Lower lobe of right lung (tissue), 2 donors: ENCODE measurements around the gene NUP214. TPM values are rescaled to one million over a fixed set of nuclear protein-coding genes. Genes with fewer than 3 reads are reported as not detected.

ENCODE experiments used
- ATAC-seq, 2 donors: fragments of 200-7000 bp; cut with Tn5 transposase; one replicate each; pipeline ENCODE4 v1.9.1; 2020 to 2022; ENCODE audit warnings: mild to moderate bottlenecking in 2 of 2, moderate library complexity in 2 of 2
- DNase-seq: peaks from one replicate; pipeline ENCODE4 v3.0.0-alpha.2; 2020
- H3K27ac ChIP-seq: fragments of 200-600 bp; one replicate; pipeline ENCODE4 v1.8.0; 2022
- H3K27me3 ChIP-seq: fragments of 200-600 bp; one replicate; pipeline ENCODE4 v1.8.0; 2022; ENCODE audit warnings: low read depth
- H3K36me3 ChIP-seq: fragments of 200-600 bp; one replicate; pipeline ENCODE4 v1.8.0; 2022; ENCODE audit warnings: mild to moderate bottlenecking
- H3K4me1 ChIP-seq: fragments of 200-600 bp; one replicate; pipeline ENCODE4 v1.8.0; 2022
- H3K4me3 ChIP-seq: fragments of 200-600 bp; one replicate; pipeline ENCODE4 v1.8.0; 2022; ENCODE audit warnings: mild to moderate bottlenecking
- H3K9me3 ChIP-seq: fragments of 200-600 bp; one replicate; pipeline ENCODE4 v1.8.0; 2022
- intact Hi-C: fragments of 100-400 bp; cut with DNase I; formaldehyde crosslinking; loops from one replicate; pipeline ENCODE4 v1.11.0; 2022
- total RNA-seq: library from RNA; stranded (reverse); fragmentation: NEBNext Ultra II Directional; extraction: Animal tissue kit (Norgen Biotek cat#: 25700); gene quantifications from one replicate; pipeline ENCODE4 v1.2.1, GENCODE V29; 2021
- TF ChIP-seq, protein P1 (sequence below): fragments of 200-600 bp; IDR thresholded peaks from one replicate; pipeline ENCODE4 v1.8.0; 2022; ENCODE audit warnings: antibody characterized with exemption, mild to moderate bottlenecking
- donor health status: DM: no; HTN: yes; CAD: no; lungs with severe emphysema.

NUP214 gene
- total RNA-seq, 1 donor from 2014 or later: 61.4 TPM

DNA sequence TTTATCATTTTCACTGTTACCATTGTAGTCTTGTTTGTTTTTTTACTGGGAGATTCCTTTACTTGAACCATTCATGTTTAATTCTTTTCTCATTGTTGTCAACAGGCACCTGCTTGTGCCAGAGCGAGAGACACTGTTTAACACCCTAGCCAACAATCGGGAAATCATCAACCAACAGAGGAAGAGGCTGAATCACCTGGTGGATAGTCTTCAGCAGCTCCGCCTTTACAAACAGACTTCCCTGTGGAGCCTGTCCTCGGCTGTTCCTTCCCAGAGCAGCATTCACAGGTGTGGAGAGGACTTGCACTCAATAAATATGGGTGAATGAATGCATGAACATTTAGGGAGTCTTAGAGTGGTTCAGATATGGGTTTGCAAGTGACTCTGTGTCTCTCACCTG lies 37.5 kb downstream of the NUP214 start:
- no peak overlapping the region for H3K27ac ChIP-seq
- no peaks in the 10 kb centered on the region for H3K4me1 ChIP-seq
- DNase-seq (no peak), ATAC-seq (no peak)
- H3K27me3 ChIP-seq: no peaks in the 10 kb centered on the region
- peaks cover 96% of the 10 kb centered on the region for H3K36me3 ChIP-seq
- H3K4me3 ChIP-seq: no peak overlapping the region
- intact Hi-C loops: no loop called here
- no peaks in the 10 kb centered on the region for H3K9me3 ChIP-seq
- TF ChIP-seq, protein P1, sequence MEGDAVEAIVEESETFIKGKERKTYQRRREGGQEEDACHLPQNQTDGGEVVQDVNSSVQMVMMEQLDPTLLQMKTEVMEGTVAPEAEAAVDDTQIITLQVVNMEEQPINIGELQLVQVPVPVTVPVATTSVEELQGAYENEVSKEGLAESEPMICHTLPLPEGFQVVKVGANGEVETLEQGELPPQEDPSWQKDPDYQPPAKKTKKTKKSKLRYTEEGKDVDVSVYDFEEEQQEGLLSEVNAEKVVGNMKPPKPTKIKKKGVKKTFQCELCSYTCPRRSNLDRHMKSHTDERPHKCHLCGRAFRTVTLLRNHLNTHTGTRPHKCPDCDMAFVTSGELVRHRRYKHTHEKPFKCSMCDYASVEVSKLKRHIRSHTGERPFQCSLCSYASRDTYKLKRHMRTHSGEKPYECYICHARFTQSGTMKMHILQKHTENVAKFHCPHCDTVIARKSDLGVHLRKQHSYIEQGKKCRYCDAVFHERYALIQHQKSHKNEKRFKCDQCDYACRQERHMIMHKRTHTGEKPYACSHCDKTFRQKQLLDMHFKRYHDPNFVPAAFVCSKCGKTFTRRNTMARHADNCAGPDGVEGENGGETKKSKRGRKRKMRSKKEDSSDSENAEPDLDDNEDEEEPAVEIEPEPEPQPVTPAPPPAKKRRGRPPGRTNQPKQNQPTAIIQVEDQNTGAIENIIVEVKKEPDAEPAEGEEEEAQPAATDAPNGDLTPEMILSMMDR: no peak

GRCh38 chr9:131165523-131165922 lies 40.1 kb downstream of the NUP214 start:
- H3K36me3 ChIP-seq: peaks cover 89% of the 10 kb centered on the region

DNA sequence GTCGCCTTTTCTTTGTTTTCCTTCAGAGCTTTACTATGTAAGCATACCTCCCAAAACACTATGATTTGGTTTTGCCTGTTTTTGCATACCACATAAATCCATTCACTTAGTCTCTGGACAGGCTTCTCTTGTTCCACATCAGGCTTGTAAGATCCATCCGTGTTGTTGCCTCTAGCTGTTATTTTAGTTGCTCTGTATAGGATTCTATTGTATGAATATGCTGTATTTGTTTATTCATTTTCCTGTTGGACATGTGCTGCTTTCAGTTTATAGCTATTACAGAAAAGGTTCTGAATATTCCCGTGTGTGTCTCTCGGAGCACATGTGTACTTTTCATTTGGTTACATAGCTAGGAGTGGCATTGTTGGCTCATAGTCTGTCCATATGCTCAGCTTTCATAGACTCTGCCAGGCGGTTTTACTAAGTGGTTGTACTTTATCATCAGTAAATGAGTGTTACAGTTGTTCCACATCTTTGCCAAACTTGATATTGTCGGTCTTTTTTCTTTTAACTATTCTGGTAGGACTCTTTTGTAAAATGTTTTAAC lies 41.8 kb downstream of the NUP214 start:
- ATAC-seq: peak; percentile 49 to 58
- Histone ChIP-seq H3K9me3 (no peaks in the 10 kb centered on the region), H3K27me3 (no peaks in the 10 kb centered on the region), H3K27ac (no peak overlapping the region), H3K36me3 (peaks cover 78% of the 10 kb centered on the region), H3K4me3 (no peak overlapping the region), H3K4me1 (no peaks in the 10 kb centered on the region)
- no peak for DNase-seq
- intact Hi-C loops: no loop called here
- TF ChIP-seq, protein P1: no peak

More at GRCh38 chr9:131165523-131165922, 40.1 kb downstream of the NUP214 start:
- intact Hi-C loops: no loop called here
- H3K9me3 ChIP-seq: no peaks in the 10 kb centered on the region
- H3K4me3 ChIP-seq: no peak overlapping the region
- no peaks in the 10 kb centered on the region for H3K4me1 ChIP-seq
- DNase-seq: no peak
- no peak overlapping the region for H3K27ac ChIP-seq
- TF ChIP-seq, protein P1: no peak
- no peaks in the 10 kb centered on the region for H3K27me3 ChIP-seq
- no peak for ATAC-seq

DNA sequence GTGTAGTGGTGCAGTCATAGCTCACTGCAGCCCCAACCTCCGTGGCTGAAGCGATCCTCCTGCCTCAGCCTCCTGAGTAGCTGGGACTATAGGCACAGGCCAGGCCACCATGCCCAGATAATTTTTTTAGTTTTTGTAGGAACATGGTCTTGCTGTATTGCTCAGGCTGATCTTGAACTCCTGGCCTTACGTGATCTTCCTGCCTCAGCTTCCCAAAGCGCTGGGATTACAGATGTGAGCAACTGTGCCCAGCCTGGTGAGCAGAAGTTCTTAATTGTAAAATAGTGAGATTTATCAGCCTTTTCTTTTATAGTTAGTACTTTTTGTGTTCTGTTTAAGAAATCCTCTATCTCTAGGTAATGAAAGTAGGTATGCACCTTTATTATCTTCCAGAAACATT lies 42.5 kb downstream of the NUP214 start:
- H3K36me3 ChIP-seq: peaks cover 77% of the 10 kb centered on the region
- ATAC-seq: no peak

DNA sequence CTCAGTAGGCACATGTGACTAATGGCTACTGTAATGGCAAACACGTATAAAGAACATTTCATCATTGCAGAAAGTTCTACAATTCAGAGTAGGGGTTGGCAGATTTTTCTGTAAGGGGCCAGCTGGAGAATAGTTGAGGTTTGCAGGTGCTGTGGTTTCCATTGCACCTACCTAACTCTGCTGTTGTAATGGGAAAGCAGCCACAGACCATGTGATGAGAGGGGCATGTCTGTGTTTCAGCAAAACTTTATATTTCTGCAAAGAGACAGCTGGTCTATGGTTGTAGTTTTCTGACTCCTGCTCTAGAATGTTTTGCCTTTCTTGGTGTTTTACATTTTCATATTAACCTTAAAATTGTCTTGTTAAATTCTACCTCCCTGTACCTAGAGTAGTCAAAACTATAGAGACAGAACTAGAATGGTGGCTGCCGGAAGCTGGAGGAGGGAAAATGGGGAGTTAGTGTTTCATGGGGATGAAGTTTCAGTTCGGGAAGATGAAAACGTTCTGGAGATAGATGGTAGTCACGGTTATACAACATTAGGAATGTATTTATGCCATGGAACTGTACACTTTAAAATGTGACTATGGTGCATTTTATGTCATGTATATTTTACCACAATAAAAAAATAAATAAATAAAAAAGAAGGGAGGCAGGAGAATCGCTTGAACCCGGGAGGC lies 44.3 kb downstream of the NUP214 start:
- DNase-seq (no peak), ATAC-seq (no peak)
- Histone ChIP-seq H3K27me3 (no peaks in the 10 kb centered on the region), H3K9me3 (no peaks in the 10 kb centered on the region), H3K27ac (no peak overlapping the region), H3K4me1 (no peaks in the 10 kb centered on the region), H3K4me3 (no peak overlapping the region), H3K36me3 (peaks cover 73% of the 10 kb centered on the region)
- TF ChIP-seq, protein P1: no peak
- intact Hi-C loops: no loop called here

More for the DNA sequence above, 42.5 kb downstream of the NUP214 start:
- TF ChIP-seq, protein P1: no peak
- Histone ChIP-seq H3K4me1 (no peaks in the 10 kb centered on the region), H3K27ac (no peak overlapping the region), H3K4me3 (no peak overlapping the region), H3K27me3 (no peaks in the 10 kb centered on the region), H3K9me3 (no peaks in the 10 kb centered on the region)
- intact Hi-C loops: no loop called here
- no peak for DNase-seq
